Measurements from ENCODE around the gene PRUNE1.
A peak's percentile ranks its signal among the peaks of the same experiment; 100 is the strongest.

Gene PRUNE1

GRCh38 chr1:151065089-151065645 is 56.9 kb downstream of the PRUNE1 start:
- H3K36me3 ChIP-seq (ENCODE audit: control insufficient read depth, insufficient read depth, low read length), result no peaks in the 10 kb centered on the region
- H3K4me1 ChIP-seq (ENCODE audit: control insufficient read depth, insufficient read depth, low read length), result no peaks in the 10 kb centered on the region
- H3K27ac ChIP-seq (ENCODE audit: low read depth, low read length), result no peak overlapping the region
- H3K9ac ChIP-seq (ENCODE audit: low read length), result no peak overlapping the region
- H3K4me3 ChIP-seq (ENCODE audit: low read length), result no peak overlapping the region
- H3K27me3 ChIP-seq (ENCODE audit: control insufficient read depth, insufficient read depth, low read length), result no peaks in the 10 kb centered on the region

- Histone ChIP-seq H3K36me3 (ENCODE audit: control insufficient read depth, insufficient read depth, low read length) (no peaks in the 10 kb centered on the region), H3K4me1 (ENCODE audit: control insufficient read depth, insufficient read depth, low read length) (no peaks in the 10 kb centered on the region), H3K4me3 (ENCODE audit: low read length) (no peak overlapping the region), H3K27ac (ENCODE audit: low read depth, low read length) (no peak overlapping the region), H3K9ac (ENCODE audit: low read length) (no peak overlapping the region), H3K27me3 (ENCODE audit: control insufficient read depth, insufficient read depth, low read length) (no peaks in the 10 kb centered on the region)
Measured at GRCh38 chr1:151067185-151067584, 58.9 kb downstream of the PRUNE1 start.

- Histone ChIP-seq H3K27ac (ENCODE audit: low read depth, low read length) (peak overlapping the region; percentile 100), H3K4me1 (ENCODE audit: control insufficient read depth, insufficient read depth, low read length) (no peaks in the 10 kb centered on the region), H3K4me3 (ENCODE audit: low read length) (no peak overlapping the region), H3K36me3 (ENCODE audit: control insufficient read depth, insufficient read depth, low read length) (no peaks in the 10 kb centered on the region), H3K9ac (ENCODE audit: low read length) (no peak overlapping the region), H3K27me3 (ENCODE audit: control insufficient read depth, insufficient read depth, low read length) (no peaks in the 10 kb centered on the region)
Measured at GRCh38 chr1:151069103-151069486, 60.8 kb downstream of the PRUNE1 start.

- no peaks in the 10 kb centered on the region for H3K4me1 ChIP-seq (ENCODE audit: control insufficient read depth, insufficient read depth, low read length)
- H3K9ac ChIP-seq (ENCODE audit: low read length), result peak within 1 kb of the TSS; percentile 100
- peak within 1 kb of the TSS; percentile 97 for H3K4me3 ChIP-seq (ENCODE audit: low read length)
- H3K27ac ChIP-seq (ENCODE audit: low read depth, low read length), result peak within 1 kb of the TSS; percentile 100
- H3K36me3 ChIP-seq (ENCODE audit: control insufficient read depth, insufficient read depth, low read length), result no peaks in the 10 kb centered on the region
- no peaks in the 10 kb centered on the region for H3K27me3 ChIP-seq (ENCODE audit: control insufficient read depth, insufficient read depth, low read length)
Measured at GRCh38 chr1:151070474-151071276, 62.4 kb downstream of the PRUNE1 start, which contains the start of gene GABPB2. Gene GABPB2 (plus strand): TSS chr1:151070761. CDS start chr1:151088190, 17,429 bp downstream.

- H3K4me3 ChIP-seq (ENCODE audit: low read length), result no peak overlapping the region
- H3K27ac ChIP-seq (ENCODE audit: low read depth, low read length), result no peak overlapping the region
- no peaks in the 10 kb centered on the region for H3K4me1 ChIP-seq (ENCODE audit: control insufficient read depth, insufficient read depth, low read length)
- H3K9ac ChIP-seq (ENCODE audit: low read length), result no peak overlapping the region
- H3K27me3 ChIP-seq (ENCODE audit: control insufficient read depth, insufficient read depth, low read length), result no peaks in the 10 kb centered on the region
- H3K36me3 ChIP-seq (ENCODE audit: control insufficient read depth, insufficient read depth, low read length), result no peaks in the 10 kb centered on the region
Measured at GRCh38 chr1:151072224-151072623, 64.0 kb downstream of the PRUNE1 start.

Measured in rectal smooth muscle tissue (tissue), 1 donor.